Sigmoid colon (tissue), 7 donors: ENCODE measurements around the gene SPAG8. TPM values are rescaled to one million over a fixed set of nuclear protein-coding genes. Genes with fewer than 3 reads are reported as not detected.

ENCODE experiments used
- DNase-seq: peaks from one replicate; pipeline ENCODE4 v3.0.0-alpha.2; 2019
- H3K27ac ChIP-seq, 4 donors: fragments of 200-600 bp; sonication (generic); one replicate each; pipeline ENCODE4 v1.5.1; 2016 to 2019; ENCODE audit warnings: mild to moderate bottlenecking in 1 of 4
- H3K27me3 ChIP-seq, 3 donors: fragments of 200-600 bp; sonication (generic); one replicate each; pipeline ENCODE4 v1.5.1; 2019; ENCODE audit warnings: mild to moderate bottlenecking in 1 of 3
- H3K36me3 ChIP-seq, 4 donors: fragments of 200-600 bp; sonication (generic); one replicate each; pipeline ENCODE4 v1.5.1; 2016 to 2019
- H3K4me1 ChIP-seq, 4 donors: fragments of 200-600 bp; sonication (generic); one replicate each; pipeline ENCODE4 v1.5.1; 2017 to 2019
- H3K4me3 ChIP-seq, 4 donors: fragments of 200-600 bp; sonication (generic); one replicate each; pipeline ENCODE4 v1.5.1; 2017 to 2019; ENCODE audit warnings: mild to moderate bottlenecking in 2 of 4, moderate library complexity in 1 of 4
- H3K9me3 ChIP-seq, 4 donors: fragments of 200-600 bp in 3 of 4; sonication (generic) in 3 of 4; one replicate each; pipeline versions ENCODE4 v1.5.1 to v1.6.1; 2013 to 2019
- EP300 ChIP-seq, 4 donors: sonication (generic); formaldehyde crosslinking; IDR thresholded peaks; one replicate each; pipeline ENCODE4 v1.6.1; 2017; ENCODE audit warnings: antibody characterized with exemption in 4 of 4
- POLR2A ChIP-seq, 2 donors: fragments of 450-650 bp; IDR thresholded peaks; one replicate each; pipeline ENCODE4 v1.6.1; 2016; ENCODE audit warnings: antibody characterized with exemption in 2 of 2, mild to moderate bottlenecking in 2 of 2, moderate library complexity in 2 of 2
- POLR2AphosphoS5 ChIP-seq, 4 donors: sonication (generic); formaldehyde crosslinking; IDR thresholded peaks; one replicate each; pipeline ENCODE4 v1.6.1; 2017; ENCODE audit warnings: antibody characterized with exemption in 4 of 4
- WGBS, 2 donors: extraction: QIAGEN DNeasy Blood & Tissue Kit; methylation state at CpG; one replicate each; pipeline ENCODE4 v1.1.7; 2013; 5-methylcytosine and 5-hydroxymethylcytosine counted together
- intact Hi-C: fragments of 100-400 bp; cut with DNase I; formaldehyde crosslinking; loops from one replicate; pipeline ENCODE4 v1.15.1; 2023
- polyA plus RNA-seq, 3 donors: library from polyadenylated mRNA; stranded (reverse); fragments of 200-250 nt; gene quantifications; one replicate each; pipeline ENCODE4 v1.2.3, GENCODE V29; 2013
- total RNA-seq, 4 donors: library from RNA; depleted of rRNA; stranded (reverse); fragments of >200 nt; gene quantifications; one replicate each; pipeline ENCODE4 v1.1.0, GENCODE V29; 2016
- TF ChIP-seq, protein P1 (sequence below), 4 experiments: fragments of 450-650 bp in 3 of 4; fragments of 200-600 bp in 1 of 4; IDR thresholded peaks; one replicate each; pipeline ENCODE4 v1.5.1; 2016 to 2019; ENCODE audit warnings: antibody characterized with exemption in 4 of 4, mild to moderate bottlenecking in 3 of 4, moderate library complexity in 2 of 4
- donor health status: healthy with polysubstance abuse.
- donor health status: Bipolar disorder and iron deficiency.
- donor health status: healthy.

The SPAG8 gene
- total and polyA plus RNA-seq, 7 donors = 1.1 to 2.8 (median 2.3) TPM; not detected in 2

DNA sequence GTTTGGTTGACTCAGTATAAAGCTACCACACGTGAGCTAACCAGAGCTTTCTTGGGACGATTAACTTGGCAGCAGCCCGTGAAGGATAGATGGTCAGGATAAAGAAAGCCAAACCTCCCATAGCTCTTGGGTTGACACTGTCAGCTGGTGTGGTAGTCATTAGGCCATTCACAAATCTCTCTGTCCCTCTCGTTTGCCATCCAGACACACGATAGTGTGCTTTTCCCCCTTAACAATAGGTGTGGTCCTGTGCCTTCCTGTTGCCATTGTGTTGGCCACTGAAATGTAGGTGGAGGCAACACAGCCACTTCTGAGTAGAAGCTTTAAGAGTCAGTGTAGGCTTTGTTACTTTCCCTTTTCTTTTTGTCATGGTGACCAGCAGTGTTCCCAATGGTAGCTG is 46.4 kb upstream of the SPAG8 start:
- H3K9me3 ChIP-seq = no peaks in the 10 kb centered on the region
- no peak overlapping the region for H3K4me3 ChIP-seq
- peaks cover 0 to 7% (median 6%) of the 10 kb centered on the region in 4 donors for H3K36me3 ChIP-seq
- WGBS, 2 donors = 76 to 78% methylated on average over 5 of the region's 5 CpGs
- no peaks in the 10 kb centered on the region for H3K4me1 ChIP-seq
- intact Hi-C loops = no loop called here
- no peaks in the 10 kb centered on the region for H3K27me3 ChIP-seq
- TF ChIP-seq, protein P1, sequence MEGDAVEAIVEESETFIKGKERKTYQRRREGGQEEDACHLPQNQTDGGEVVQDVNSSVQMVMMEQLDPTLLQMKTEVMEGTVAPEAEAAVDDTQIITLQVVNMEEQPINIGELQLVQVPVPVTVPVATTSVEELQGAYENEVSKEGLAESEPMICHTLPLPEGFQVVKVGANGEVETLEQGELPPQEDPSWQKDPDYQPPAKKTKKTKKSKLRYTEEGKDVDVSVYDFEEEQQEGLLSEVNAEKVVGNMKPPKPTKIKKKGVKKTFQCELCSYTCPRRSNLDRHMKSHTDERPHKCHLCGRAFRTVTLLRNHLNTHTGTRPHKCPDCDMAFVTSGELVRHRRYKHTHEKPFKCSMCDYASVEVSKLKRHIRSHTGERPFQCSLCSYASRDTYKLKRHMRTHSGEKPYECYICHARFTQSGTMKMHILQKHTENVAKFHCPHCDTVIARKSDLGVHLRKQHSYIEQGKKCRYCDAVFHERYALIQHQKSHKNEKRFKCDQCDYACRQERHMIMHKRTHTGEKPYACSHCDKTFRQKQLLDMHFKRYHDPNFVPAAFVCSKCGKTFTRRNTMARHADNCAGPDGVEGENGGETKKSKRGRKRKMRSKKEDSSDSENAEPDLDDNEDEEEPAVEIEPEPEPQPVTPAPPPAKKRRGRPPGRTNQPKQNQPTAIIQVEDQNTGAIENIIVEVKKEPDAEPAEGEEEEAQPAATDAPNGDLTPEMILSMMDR (IDR thresholded peaks at IDR 0.05) = no peak
- TF ChIP-seq POLR2A (IDR thresholded peaks at IDR 0.05) (no peak), POLR2AphosphoS5 (IDR thresholded peaks at IDR 0.05) (no peak), EP300 (IDR thresholded peaks at IDR 0.05) (no peak)
- no peak overlapping the region for H3K27ac ChIP-seq
- no peak for DNase-seq

DNA sequence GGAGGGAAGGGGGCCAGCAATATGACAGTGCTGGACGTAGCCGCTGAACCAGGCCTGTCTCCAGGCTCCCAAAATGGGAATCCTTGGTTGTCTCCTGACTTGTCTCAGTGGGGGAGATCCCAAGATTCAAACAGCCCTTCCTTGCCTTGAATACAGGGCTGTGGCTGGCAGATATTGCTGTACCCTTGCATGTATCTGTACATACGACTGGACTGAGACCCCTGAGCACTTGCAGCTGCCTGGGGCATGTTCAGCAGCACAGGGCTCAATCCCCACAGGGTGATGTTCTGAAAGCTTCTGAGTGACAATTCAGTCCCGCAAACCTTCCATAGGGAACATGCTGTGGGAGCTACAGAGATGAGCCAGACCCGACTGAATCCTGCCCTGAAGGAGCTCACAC is 44.8 kb upstream of the SPAG8 start:
- Histone ChIP-seq H3K9me3 (no peaks in the 10 kb centered on the region), H3K4me3 (no peak overlapping the region), H3K27me3 (no peaks in the 10 kb centered on the region), H3K27ac (no peak overlapping the region), H3K4me1 (no peaks in the 10 kb centered on the region), H3K36me3 (peaks cover 0 to 17% (median 10%) of the 10 kb centered on the region in 4 donors)
- TF ChIP-seq POLR2A (IDR thresholded peaks at IDR 0.05) (no peak), POLR2AphosphoS5 (IDR thresholded peaks at IDR 0.05) (no peak)
- TF ChIP-seq, protein P1 (IDR thresholded peaks at IDR 0.05) = no peak
- 89 to 91% methylated on average over 5 of the region's 5 CpGs for WGBS, 2 donors
- DNase-seq = peak; percentile 19
- intact Hi-C loops = no loop called here

DNA sequence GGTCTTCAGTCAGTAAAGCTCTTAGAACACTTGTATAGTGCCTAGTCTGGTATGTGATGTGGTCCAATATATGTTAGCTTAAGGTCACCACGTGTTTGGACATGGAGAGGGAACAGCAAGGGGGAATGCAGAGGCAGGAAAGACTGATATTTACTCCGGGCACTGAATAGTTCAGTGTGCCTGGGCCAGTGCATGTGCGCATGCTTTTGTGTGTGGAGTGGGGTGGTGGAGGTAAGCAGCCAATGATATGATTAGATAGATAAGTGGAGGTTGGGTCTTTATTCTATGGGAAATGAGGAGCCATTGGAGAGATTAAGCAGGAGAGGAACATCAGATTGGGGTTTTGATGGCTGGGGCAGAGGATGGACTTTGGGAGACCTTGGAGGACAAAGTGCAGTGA is 44.1 kb upstream of the SPAG8 start:
- Histone ChIP-seq H3K27me3 (no peaks in the 10 kb centered on the region), H3K9me3 (no peaks in the 10 kb centered on the region), H3K4me1 (no peaks in the 10 kb centered on the region), H3K4me3 (no peak overlapping the region), H3K36me3 (peaks cover 0 to 17% (median 10%) of the 10 kb centered on the region in 4 donors), H3K27ac (no peak overlapping the region)
- no peak for TF ChIP-seq POLR2A (IDR thresholded peaks at IDR 0.05)
- TF ChIP-seq, protein P1 (IDR thresholded peaks at IDR 0.05) = no peak
- TF ChIP-seq EP300 (IDR thresholded peaks at IDR 0.05) = no peak
- no peak for TF ChIP-seq POLR2AphosphoS5 (IDR thresholded peaks at IDR 0.05)
- intact Hi-C loops = no loop called here
- DNase-seq = peak; percentile 26
- 77 to 83% methylated on average over 3 of the region's 3 CpGs for WGBS, 2 donors

DNA sequence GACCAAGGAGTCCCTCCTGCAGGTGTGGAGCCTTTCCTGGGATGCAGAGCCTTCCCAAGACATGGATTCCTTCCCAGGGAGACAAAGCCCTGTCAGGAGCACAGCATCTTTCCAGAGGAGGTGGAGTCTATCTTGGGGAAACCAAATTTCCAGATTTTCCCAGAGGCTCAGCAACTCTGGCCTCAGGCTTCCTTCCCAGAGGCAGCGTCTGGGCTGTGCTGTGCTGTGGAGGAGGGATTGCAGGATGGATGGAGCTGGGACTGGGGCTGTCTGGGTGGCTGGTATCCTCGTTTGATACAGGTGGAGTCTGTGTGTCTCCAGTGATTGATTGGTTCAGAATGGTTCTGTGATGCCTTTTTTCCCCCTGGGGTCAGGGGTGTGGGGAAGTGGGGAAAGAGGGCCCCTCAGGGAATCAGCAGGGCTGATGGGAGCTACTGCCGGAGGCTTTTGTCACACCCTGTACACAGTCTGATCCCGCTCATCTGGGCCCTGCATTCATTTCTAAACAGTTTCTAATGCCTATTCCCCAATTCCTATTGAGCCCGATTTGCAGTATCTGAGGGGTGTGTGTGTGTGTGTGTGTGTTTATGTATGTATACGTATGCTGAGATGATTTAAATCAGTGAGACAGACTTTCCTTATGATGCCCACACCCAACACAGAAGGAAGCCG is 42.2 kb upstream of the SPAG8 start:
- H3K4me3 ChIP-seq = no peak overlapping the region
- WGBS, 2 donors = 87 to 88% methylated on average over 7 of the region's 7 CpGs
- H3K4me1 ChIP-seq = no peaks in the 10 kb centered on the region
- H3K9me3 ChIP-seq = no peaks in the 10 kb centered on the region
- H3K27me3 ChIP-seq = no peaks in the 10 kb centered on the region
- TF ChIP-seq POLR2A (IDR thresholded peaks at IDR 0.05) (no peak), EP300 (IDR thresholded peaks at IDR 0.05) (no peak), POLR2AphosphoS5 (IDR thresholded peaks at IDR 0.05) (no peak)
- TF ChIP-seq, protein P1 (IDR thresholded peaks at IDR 0.05) = no peak
- H3K27ac ChIP-seq = no peak overlapping the region
- intact Hi-C loops = no loop called here
- DNase-seq = peak; percentile 34
- H3K36me3 ChIP-seq = peaks cover 0 to 17% (median 10%) of the 10 kb centered on the region in 4 donors
